Activated CD4-positive, CD25-positive, alpha-beta regulatory T cell treated with anti-CD3 and anti-CD28 coated beads, Interleukin-2, amount 50 U/mL, for 24 hours (primary cell): ENCODE data around the gene SPSB3.

ENCODE experiments used
- ATAC-seq, 2 donors: fragments of 150-1000 bp; cut with Tn5 transposase; one replicate each; pipeline ENCODE4 v1.10.0; 2021; ENCODE audit warnings: mild to moderate bottlenecking in 1 of 2, moderate library complexity in 1 of 2

The SPSB3 gene

GRCh38 chr16:1782408-1783264 lies at the start of gene SPSB3, which contains the start of gene NUBP2:
TSS of gene SPSB3 (minus strand) at chr16:1782571. CDS start at chr16:1781483, 1,088 bp downstream.
TSS of gene NUBP2 (plus strand) at chr16:1782960. CDS start at chr16:1783021, 61 bp downstream.
- ATAC-seq, result peak; percentile 92 to 93

- ATAC-seq, result no peak
These were observed 49.1 kb upstream of the SPSB3 start for GRCh38 chr16:1831186-1832075.

DNA sequence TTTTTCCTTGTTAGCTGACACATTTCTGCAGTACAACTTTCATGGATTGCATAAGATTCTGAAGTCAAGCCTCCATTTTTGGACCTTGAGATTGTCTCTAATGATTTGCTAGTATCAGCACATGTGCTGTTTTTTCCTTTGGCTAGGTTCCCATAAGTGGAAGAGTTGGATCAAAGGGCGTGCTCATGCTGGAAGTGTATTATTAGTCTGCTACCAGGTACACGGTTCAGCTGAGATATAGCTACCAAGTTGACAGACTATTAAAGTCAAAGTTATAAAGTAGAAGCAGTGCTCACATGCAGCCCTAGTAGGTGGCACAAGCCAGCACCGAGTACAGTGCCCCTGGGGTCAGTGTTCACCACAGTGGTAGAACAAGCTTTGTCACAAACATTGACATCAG lies 47.8 kb upstream of the SPSB3 start:
- ATAC-seq, result no peak

DNA sequence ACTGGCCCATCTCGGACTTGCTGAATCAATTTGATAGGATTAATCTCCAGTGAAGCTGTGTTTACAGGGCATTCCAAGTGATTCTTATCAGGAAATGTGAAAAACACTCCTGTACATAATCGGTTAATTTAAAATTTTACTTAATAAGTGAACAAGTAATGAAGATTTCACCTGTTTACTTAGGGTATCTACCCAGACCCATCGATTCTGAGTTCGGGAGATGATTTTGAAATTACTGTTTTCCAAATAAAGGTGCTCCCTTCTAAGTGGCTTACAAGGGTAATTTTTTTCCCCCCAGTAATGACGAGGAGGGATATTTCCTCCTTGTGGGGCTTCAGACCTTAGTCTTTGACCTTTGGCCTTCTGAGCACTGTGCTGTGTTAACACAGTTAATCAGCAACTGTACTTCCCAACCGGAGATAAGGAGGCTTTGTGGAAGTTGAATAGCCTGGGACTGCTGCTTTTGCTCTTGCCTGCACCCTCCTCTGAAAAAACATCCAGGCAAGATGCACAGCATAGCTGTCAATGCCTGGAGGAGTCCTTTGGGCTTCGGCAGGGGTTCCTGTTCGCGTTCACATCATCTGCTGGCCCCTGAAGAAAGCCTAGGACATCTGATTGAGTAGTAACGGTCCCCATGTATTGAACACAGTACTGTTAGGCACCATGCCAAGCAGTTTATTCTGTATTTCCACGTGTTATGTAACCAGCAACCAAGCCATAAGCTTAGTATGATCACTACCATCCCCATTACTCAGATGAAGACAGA lies 46.5 kb upstream of the SPSB3 start:
- no peak for ATAC-seq

DNA sequence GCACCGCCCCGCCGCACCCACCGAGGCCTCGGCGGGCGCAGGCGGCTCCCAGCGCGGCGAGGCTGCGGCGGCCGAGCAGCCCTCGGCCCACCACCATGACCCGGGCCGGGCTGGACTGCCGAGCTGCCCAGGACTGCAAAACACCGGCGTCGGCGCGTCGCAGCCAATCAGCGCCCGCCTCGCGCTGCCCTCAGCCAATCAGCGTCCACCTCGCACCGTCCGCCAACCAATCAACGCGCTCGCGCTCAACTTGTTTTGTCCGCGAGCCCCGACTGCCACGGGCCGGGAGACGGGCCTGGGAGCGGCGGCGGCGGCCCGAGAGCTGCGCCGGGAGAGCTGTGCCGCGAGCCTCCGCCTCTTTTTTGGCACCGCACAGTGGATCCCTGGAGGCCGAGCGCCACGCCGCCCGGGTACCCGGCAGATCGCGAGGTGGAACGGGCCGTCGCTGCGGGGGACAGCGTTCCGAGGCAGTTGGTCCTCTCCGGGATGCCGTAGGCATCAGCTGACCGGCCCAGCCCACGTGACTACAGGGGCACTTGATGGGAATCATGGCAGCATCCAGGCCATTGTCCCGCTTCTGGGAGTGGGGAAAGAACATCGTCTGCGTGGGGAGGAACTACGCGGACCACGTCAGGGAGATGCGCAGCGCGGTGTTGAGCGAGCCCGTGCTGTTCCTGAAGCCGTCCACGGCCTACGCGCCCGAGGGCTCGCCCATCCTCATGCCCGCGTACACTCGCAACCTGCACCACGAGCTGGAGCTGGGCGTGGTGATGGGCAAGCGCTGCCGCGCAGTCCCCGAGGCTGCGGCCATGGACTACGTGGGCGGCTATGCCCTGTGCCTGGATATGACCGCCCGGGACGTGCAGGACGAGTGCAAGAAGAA lies 44.6 kb upstream of the SPSB3 start, which contains the start of the genes FAHD1 and HAGH:
Gene FAHD1, plus strand, starts transcription at position 516 of the 883 bp plus-strand sequence. Its CDS starts 33 bp downstream, at position 549.
Gene HAGH, minus strand, starts transcription at position 135 of the 883 bp plus-strand sequence. Its CDS starts 38 bp downstream, at position 97.
- peak; percentile 87 to 90 for ATAC-seq

- peak; percentile 79 to 81 for ATAC-seq
These were observed 43.7 kb upstream of the SPSB3 start for GRCh38 chr16:1825864-1826690.

- ATAC-seq, result no peak
These were observed 43.1 kb upstream of the SPSB3 start for GRCh38 chr16:1825381-1825863.

GRCh38 chr16:1823821-1824220 lies 41.5 kb upstream of the SPSB3 start:
- ATAC-seq, result no peak

GRCh38 chr16:1822801-1823200 lies 40.4 kb upstream of the SPSB3 start:
- no peak for ATAC-seq

DNA sequence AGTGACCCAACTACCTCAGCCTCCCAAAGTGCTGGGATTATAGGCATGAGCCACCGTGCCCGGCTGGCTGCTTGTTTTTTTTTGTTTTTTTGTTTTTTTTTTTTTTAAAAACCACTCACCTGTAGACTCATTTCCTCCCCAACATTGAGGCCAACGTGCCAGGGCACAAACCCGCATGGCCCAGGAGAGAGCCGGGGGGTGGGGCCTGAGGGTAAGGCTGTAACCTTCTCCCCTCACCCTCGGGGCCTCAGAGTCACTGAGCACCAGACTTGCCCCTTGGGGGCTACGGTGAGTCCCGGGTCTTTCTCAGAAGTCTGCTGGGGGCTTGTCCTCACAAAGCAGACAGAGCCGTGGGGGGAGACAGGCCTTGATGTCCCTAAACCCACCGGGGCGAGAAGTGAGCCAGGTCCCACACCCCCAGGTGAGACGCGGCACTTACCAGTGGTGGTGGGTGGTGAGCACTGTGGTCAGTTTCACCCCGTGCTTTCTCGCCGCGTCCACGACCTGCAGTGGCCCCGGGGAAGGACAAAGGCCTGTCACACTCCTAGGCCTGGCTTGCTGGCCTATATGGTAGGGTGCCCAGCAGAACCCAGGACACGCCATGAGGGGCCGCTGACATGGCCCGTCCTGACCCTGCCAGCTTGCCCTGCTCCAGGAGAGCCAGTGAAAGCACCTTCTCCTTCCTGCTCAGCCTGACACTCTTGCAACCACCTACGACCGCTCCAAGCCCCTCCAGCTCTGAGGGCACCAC lies 39.7 kb upstream of the SPSB3 start:
- ATAC-seq, result no peak

DNA sequence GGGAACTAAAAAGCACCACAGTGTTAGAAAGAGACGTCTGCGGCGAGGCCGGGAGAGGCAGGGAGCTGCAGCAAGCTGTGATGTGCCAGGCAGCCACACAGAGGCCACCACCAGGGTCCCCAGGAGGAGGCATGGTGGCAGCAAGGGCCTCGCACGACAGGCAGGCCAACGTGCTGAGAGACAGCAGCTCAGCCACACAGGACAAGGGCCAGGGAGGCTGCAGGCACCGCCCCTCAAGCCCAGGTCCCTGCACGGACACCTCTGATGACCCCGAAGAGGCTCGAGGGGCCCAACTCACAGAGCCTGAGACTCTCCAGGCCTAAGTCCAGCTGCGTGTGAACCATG lies 38.5 kb upstream of the SPSB3 start:
- ATAC-seq, result no peak

- ATAC-seq, result no peak
These were observed 38.0 kb upstream of the SPSB3 start for GRCh38 chr16:1820096-1820945.

DNA sequence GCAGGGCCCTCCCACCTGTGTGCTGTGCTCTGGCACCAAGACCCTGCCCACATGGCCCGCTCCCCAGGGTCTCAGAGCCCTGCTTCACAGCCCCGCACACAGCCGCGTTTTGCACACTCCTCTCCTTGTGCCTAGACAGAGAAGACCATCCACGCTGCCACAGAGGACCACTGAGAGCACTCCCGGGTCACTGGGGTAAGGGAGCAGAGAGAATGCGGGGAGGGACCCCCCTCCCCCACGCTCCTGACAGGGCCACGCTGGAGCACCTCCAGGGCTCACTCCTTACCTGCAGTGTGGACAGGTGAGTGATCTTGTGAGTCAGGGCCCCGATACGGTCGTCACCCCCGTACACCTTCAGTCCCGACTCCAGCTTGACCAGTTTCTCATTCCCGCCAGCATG lies 37.2 kb upstream of the SPSB3 start:
- ATAC-seq, result no peak

DNA sequence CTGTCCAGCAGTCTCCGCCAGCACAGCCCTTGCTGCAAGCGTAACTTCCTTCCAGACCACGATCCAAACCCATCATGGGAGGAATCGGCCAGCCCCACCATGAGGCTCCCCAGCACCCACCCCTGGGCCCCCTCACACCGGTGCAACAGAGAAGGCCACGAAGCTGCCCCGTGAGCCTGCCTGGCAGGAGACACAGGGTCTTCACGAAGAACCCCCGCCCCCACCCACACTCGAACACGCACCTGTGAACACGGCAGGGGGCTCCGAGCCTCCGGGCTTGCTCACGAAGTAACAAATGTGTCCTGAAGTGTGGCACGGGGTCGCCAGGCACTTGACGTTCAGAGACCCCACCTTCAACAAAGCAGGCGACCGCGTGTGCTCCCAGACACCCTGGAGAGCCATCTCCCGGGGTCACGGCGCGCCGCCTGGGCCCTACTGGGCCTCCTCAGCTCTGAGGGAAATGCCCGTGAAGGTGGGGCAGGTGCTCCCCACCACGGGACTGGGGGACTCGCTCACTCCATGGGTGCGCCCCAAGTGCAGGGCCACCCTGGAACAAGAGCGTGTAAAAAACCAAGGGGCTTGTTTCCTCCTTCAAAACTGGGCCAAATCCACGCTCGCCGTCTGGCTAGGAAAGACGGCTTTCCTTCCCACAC lies 36.6 kb upstream of the SPSB3 start:
- no peak for ATAC-seq

GRCh38 chr16:1818204-1818872 lies 36.0 kb upstream of the SPSB3 start:
- no peak for ATAC-seq

DNA sequence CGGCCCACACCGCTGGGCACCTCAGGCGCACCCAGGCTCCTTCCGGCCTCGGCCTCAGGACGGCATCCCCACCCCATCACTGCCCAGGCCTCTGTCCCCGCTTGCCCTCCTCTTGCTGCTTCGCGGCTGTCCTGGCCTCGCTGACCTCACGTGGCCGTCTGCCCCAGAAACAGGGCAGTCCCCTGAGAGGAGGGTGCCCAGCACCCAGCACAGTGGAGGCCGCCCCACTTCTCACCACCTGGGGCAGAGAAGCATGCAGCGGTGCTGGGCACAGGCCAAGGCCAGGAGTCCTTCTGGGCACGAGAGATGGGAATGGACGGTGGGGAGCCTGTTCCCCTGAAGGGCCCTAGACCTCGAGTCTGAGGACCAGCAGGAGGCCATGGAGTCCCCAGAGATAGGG lies 35.3 kb upstream of the SPSB3 start:
- no peak for ATAC-seq

GRCh38 chr16:1817276-1817589 lies 34.9 kb upstream of the SPSB3 start:
- ATAC-seq, result no peak
